Peyer's patch (tissue), 4 donors: Measurements from ENCODE around the gene RPL27A.

Experiments used
- CTCF ChIP-seq, 6 experiments: fragments of 450-650 bp in 4 of 6; fragments of 200-600 bp in 2 of 6; sonication (generic) in 1 of 6; IDR thresholded peaks; one replicate each; pipeline ENCODE4 v1.5.1; 2017 to 2019; ENCODE audit warnings: antibody characterized with exemption in 6 of 6, mild to moderate bottlenecking in 3 of 6, moderate library complexity in 1 of 6
- POLR2A ChIP-seq, 2 donors: fragments of 450-650 bp; IDR thresholded peaks; one replicate each; pipeline ENCODE4 v1.5.1; 2017; ENCODE audit warnings: antibody characterized with exemption in 2 of 2, mild to moderate bottlenecking in 2 of 2, moderate library complexity in 2 of 2

DNA sequence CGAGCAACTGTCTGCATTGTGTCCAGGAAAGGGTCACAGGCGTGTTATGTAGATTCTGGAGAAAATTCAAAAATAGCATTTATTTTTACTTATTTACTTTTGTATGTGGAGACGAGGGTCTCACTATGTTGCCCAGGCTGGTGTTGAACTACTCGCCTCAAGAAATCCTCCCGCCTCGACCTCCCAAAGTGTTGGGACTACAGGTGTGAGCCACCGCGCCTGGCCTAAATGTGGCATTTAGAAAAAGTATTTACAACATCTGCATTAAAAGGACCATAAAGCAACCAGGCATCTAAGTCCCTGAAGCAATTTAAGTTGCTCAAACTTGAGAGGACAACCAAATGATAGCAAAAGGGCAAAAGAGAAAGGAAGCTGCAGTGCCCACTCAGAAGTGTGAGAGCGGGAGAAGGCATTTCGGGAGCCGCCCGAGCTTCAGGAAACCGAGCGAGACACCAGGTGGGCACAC is 722 bp upstream of the RPL27A start:
- TF ChIP-seq CTCF (IDR thresholded peaks at IDR 0.05) (no peak), POLR2A (IDR thresholded peaks at IDR 0.05) (no peak)
